Measurements from ENCODE around the gene DIAPH2.

DIAPH2 gene

GRCh38 chrX:97446298-97446882, 761.7 kb downstream of the DIAPH2 start:
- no peak for DNase-seq (ENCODE audit: low read depth in 2 of 2, low spot score in 1 of 2)

- DNase-seq (ENCODE audit: low read depth in 2 of 2, low spot score in 1 of 2) = no peak
Observed at GRCh38 chrX:97447306-97447705, 762.7 kb downstream of the DIAPH2 start.

GRCh38 chrX:97452283-97452682, 767.6 kb downstream of the DIAPH2 start:
- no peak for DNase-seq (ENCODE audit: low read depth in 2 of 2, low spot score in 1 of 2)

- no peak for DNase-seq (ENCODE audit: low read depth in 2 of 2, low spot score in 1 of 2)
Observed at GRCh38 chrX:97461763-97462162, 777.1 kb downstream of the DIAPH2 start.

- no peak for DNase-seq (ENCODE audit: low read depth in 2 of 2, low spot score in 1 of 2)
Observed at GRCh38 chrX:97471071-97471470, 786.4 kb downstream of the DIAPH2 start.

GRCh38 chrX:97474933-97475332, 790.3 kb downstream of the DIAPH2 start:
- no peak for DNase-seq (ENCODE audit: low read depth in 2 of 2, low spot score in 1 of 2)

GRCh38 chrX:97479106-97479890, 794.7 kb downstream of the DIAPH2 start:
- no peak for DNase-seq (ENCODE audit: low read depth in 2 of 2, low spot score in 1 of 2)

GRCh38 chrX:97481228-97481627, 796.6 kb downstream of the DIAPH2 start:
- no peak for DNase-seq (ENCODE audit: low read depth in 2 of 2, low spot score in 1 of 2)

- no peak for DNase-seq (ENCODE audit: low read depth in 2 of 2, low spot score in 1 of 2)
Observed at GRCh38 chrX:97482666-97483300, 798.1 kb downstream of the DIAPH2 start.

GRCh38 chrX:97490656-97491055, 806.0 kb downstream of the DIAPH2 start:
- no peak for DNase-seq (ENCODE audit: low read depth in 2 of 2, low spot score in 1 of 2)

GRCh38 chrX:97494756-97495372, 810.2 kb downstream of the DIAPH2 start:
- no peak for DNase-seq (ENCODE audit: low read depth in 2 of 2, low spot score in 1 of 2)

GRCh38 chrX:97498093-97498492, 813.5 kb downstream of the DIAPH2 start:
- DNase-seq (ENCODE audit: low read depth in 2 of 2, low spot score in 1 of 2) = no peak

GRCh38 chrX:97504431-97504830, 819.8 kb downstream of the DIAPH2 start:
- no peak for DNase-seq (ENCODE audit: low read depth in 2 of 2, low spot score in 1 of 2)

- no peak for DNase-seq (ENCODE audit: low read depth in 2 of 2, low spot score in 1 of 2)
Observed at GRCh38 chrX:97517763-97518162, 833.1 kb downstream of the DIAPH2 start.

GRCh38 chrX:97522307-97522706, 837.7 kb downstream of the DIAPH2 start:
- no peak for DNase-seq (ENCODE audit: low read depth in 2 of 2, low spot score in 1 of 2)

- DNase-seq (ENCODE audit: low read depth in 2 of 2, low spot score in 1 of 2) = no peak
Observed at GRCh38 chrX:97524340-97524739, 839.7 kb downstream of the DIAPH2 start.

GRCh38 chrX:97524997-97525396, 840.4 kb downstream of the DIAPH2 start:
- no peak for DNase-seq (ENCODE audit: low read depth in 2 of 2, low spot score in 1 of 2)

GRCh38 chrX:97525981-97526380, 841.3 kb downstream of the DIAPH2 start:
- DNase-seq (ENCODE audit: low read depth in 2 of 2, low spot score in 1 of 2) = no peak

- DNase-seq (ENCODE audit: low read depth in 2 of 2, low spot score in 1 of 2) = no peak
Observed at GRCh38 chrX:97527725-97528124, 843.1 kb downstream of the DIAPH2 start.

GRCh38 chrX:97529536-97530200, 845.0 kb downstream of the DIAPH2 start:
- DNase-seq (ENCODE audit: low read depth in 2 of 2, low spot score in 1 of 2) = no peak

- no peak for DNase-seq (ENCODE audit: low read depth in 2 of 2, low spot score in 1 of 2)
Observed at GRCh38 chrX:97531825-97532224, 847.2 kb downstream of the DIAPH2 start.
